Esophagus squamous epithelium (tissue), 5 donors: Measurements from ENCODE around the gene NR6A1. TPM values are rescaled to one million over a fixed set of nuclear protein-coding genes. Genes with fewer than 3 reads are reported as not detected.

Source experiments
- DNase-seq: peaks from one replicate; lab custom pipeline; 2025; lab: John Stamatoyannopoulos, UW
- H3K27ac ChIP-seq, 4 donors: fragments of 200-600 bp; sonication (generic); one replicate each; pipeline ENCODE4 v1.5.1; 2016 to 2019; ENCODE audit warnings: mild to moderate bottlenecking in 1 of 4
- H3K27me3 ChIP-seq, 4 donors: fragments of 200-600 bp; sonication (generic); 1 replicate in 3 of 4; 2 replicates in 1 of 4; pipeline versions ENCODE4 v1.5.1 to v1.6.0; 2017 to 2021; ENCODE audit warnings: antibody characterized with exemption in 1 of 4
- H3K36me3 ChIP-seq, 3 donors: fragments of 200-600 bp; sonication (generic); one replicate each; pipeline ENCODE4 v1.5.1; 2016 to 2019
- H3K4me1 ChIP-seq, 3 donors: fragments of 200-600 bp; sonication (generic); one replicate each; pipeline ENCODE4 v1.5.1; 2017 to 2019
- H3K4me3 ChIP-seq, 4 donors: fragments of 200-600 bp; sonication (generic); 1 replicate in 3 of 4; 2 replicates in 1 of 4; pipeline ENCODE4 v1.5.1; 2016 to 2019; ENCODE audit warnings: mild to moderate bottlenecking in 2 of 4, moderate library complexity in 1 of 4
- H3K9me3 ChIP-seq, 3 donors: fragments of 200-600 bp; sonication (generic); one replicate each; pipeline ENCODE4 v1.5.1; 2016 to 2019
- POLR2A ChIP-seq, 4 donors: fragments of 450-650 bp; IDR thresholded peaks; one replicate each; pipeline ENCODE4 v1.6.1; 2017; ENCODE audit warnings: antibody characterized with exemption in 4 of 4, mild to moderate bottlenecking in 4 of 4, moderate library complexity in 3 of 4
- WGBS, 2 donors: methylation state at CpG; one replicate each; pipeline ENCODE4 v1.1.5; 2018; 5-methylcytosine and 5-hydroxymethylcytosine counted together
- intact Hi-C: fragments of 100-400 bp; cut with DNase I; formaldehyde crosslinking; loops from one replicate; pipeline ENCODE4 v1.15.0; 2022
- total RNA-seq, 4 donors: library from RNA; depleted of rRNA; stranded (reverse); fragments of >200 nt; gene quantifications; one replicate each; pipeline ENCODE4 v1.1.0, GENCODE V29; 2016
- TF ChIP-seq, protein P1 (sequence below), 6 experiments: fragments of 450-650 bp in 4 of 6; fragments of 200-600 bp in 2 of 6; sonication (generic) in 2 of 6; IDR thresholded peaks; one replicate each; pipeline ENCODE4 v1.5.1; 2016 to 2019; ENCODE audit warnings: antibody characterized with exemption in 6 of 6, mild to moderate bottlenecking in 4 of 6, moderate library complexity in 4 of 6
- donor health status: DM: yes; HTN: yes; CAD: no.

NR6A1 gene
- total RNA-seq, 4 donors from 2014 or later = 1.9 to 4.0 (median 2.7) TPM

DNA sequence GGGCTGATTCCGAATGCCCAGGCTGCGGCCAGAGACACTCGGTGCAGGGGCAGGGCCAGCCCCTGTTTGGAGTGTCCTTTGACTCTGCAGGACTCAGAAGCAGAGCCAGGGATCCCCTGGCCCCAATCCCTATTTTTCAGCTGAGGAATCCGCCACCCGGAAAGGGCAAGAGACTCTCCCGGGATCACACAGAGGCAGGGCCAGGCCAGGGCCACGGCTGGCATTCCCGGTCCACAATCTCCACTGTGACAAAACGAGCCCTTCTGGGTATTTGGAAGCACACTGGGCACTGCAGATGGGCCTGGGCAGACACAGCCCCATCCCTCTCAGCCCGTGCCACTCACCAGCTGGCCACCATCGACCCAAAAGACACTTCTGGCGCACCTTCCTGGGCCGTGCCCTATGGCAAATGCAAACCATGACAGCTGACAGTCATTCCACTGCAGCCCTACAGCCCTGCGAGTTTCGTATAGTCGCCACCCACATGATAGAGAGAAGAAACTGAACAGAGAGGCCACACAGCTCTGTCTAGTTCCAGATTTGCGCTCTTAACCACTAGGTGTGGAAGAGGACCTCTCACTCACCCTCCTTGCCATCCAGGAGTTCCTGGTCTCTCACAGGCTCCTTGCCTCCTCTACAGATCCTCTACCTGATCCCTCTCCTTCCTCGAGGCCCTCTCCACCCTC lies 277.2 kb downstream of the NR6A1 start:
- no peak for DNase-seq
- no peaks in the 10 kb centered on the region for H3K9me3 ChIP-seq
- TF ChIP-seq, protein P1, sequence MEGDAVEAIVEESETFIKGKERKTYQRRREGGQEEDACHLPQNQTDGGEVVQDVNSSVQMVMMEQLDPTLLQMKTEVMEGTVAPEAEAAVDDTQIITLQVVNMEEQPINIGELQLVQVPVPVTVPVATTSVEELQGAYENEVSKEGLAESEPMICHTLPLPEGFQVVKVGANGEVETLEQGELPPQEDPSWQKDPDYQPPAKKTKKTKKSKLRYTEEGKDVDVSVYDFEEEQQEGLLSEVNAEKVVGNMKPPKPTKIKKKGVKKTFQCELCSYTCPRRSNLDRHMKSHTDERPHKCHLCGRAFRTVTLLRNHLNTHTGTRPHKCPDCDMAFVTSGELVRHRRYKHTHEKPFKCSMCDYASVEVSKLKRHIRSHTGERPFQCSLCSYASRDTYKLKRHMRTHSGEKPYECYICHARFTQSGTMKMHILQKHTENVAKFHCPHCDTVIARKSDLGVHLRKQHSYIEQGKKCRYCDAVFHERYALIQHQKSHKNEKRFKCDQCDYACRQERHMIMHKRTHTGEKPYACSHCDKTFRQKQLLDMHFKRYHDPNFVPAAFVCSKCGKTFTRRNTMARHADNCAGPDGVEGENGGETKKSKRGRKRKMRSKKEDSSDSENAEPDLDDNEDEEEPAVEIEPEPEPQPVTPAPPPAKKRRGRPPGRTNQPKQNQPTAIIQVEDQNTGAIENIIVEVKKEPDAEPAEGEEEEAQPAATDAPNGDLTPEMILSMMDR (IDR thresholded peaks at IDR 0.05) = no peak
- TF ChIP-seq POLR2A (IDR thresholded peaks at IDR 0.05) = no peak
- intact Hi-C loops = no loop called here
- H3K4me3 ChIP-seq = no peak overlapping the region
- peaks cover 0 to 95% (median 0%) of the 10 kb centered on the region in 4 donors for H3K27me3 ChIP-seq
- no peaks in the 10 kb centered on the region for H3K4me1 ChIP-seq
- H3K27ac ChIP-seq = no peak overlapping the region
- WGBS, 2 donors = 67 to 77% methylated on average over 5 to 13 of the region's 18 CpGs
- no peaks in the 10 kb centered on the region for H3K36me3 ChIP-seq

DNA sequence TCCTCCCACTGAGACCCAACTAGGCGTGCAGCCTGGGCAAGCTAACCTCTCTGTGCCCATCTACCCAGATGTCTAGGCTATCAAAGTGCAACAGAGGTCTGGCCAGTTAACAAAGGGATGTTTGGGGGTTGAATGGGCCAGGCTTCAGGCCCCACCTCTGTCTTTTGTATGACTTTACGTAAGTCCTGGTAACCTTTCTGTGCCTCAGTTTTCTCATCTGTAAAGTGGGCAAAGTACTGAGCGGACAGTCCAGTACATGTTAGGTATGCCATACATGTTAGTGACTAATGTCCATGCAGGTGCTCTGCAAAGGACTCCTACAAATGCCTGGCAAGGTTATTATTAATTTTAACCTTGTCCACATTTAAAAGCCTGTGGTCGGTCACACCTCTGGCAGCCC lies 277.9 kb downstream of the NR6A1 start:
- 80 to 85% methylated on average over 2 to 4 of the region's 4 CpGs for WGBS, 2 donors
- H3K27ac ChIP-seq = no peak overlapping the region

DNA sequence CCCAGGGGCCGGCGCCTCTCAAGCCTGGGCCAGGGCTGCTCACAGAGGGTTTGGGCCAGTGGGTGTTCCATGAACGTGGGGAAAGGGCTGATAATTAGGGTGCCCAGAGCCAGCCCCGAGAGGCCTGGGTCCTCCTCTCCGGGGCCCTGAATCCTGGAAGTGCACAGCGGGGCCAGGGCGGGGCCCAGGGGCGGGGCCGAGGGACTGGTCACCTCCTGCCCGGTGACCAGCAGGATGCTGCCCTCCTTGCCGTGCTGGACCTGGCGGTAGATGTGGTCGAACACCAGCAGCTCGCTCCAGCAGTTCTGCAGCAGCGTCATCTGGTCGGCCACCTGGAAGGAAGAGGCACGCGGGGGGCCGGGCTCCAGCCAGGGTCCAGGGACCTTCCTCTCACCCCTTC lies 278.3 kb downstream of the NR6A1 start:
- TF ChIP-seq, protein P1 (IDR thresholded peaks at IDR 0.05) = no peak
- TF ChIP-seq POLR2A (IDR thresholded peaks at IDR 0.05) = no peak
- Histone ChIP-seq H3K4me3 (no peak overlapping the region), H3K27ac (no peak overlapping the region), H3K27me3 (peaks cover 0 to 95% (median 0%) of the 10 kb centered on the region in 4 donors), H3K4me1 (no peaks in the 10 kb centered on the region), H3K36me3 (no peaks in the 10 kb centered on the region), H3K9me3 (no peaks in the 10 kb centered on the region)
- no peak for DNase-seq
- 0% methylated on average over 1 of the region's 19 CpGs; no CpG with 5 or more reads in 1 of the 2 donors for WGBS, 2 donors
- intact Hi-C loops = no loop called here

More for the DNA sequence above, 277.9 kb downstream of the NR6A1 start:
- Histone ChIP-seq H3K36me3 (no peaks in the 10 kb centered on the region), H3K4me1 (no peaks in the 10 kb centered on the region), H3K27me3 (peaks cover 0 to 95% (median 0%) of the 10 kb centered on the region in 4 donors), H3K9me3 (no peaks in the 10 kb centered on the region), H3K4me3 (no peak overlapping the region)
- TF ChIP-seq, protein P1 (IDR thresholded peaks at IDR 0.05) = no peak
- no peak for TF ChIP-seq POLR2A (IDR thresholded peaks at IDR 0.05)
- no peak for DNase-seq
- intact Hi-C loops = no loop called here

DNA sequence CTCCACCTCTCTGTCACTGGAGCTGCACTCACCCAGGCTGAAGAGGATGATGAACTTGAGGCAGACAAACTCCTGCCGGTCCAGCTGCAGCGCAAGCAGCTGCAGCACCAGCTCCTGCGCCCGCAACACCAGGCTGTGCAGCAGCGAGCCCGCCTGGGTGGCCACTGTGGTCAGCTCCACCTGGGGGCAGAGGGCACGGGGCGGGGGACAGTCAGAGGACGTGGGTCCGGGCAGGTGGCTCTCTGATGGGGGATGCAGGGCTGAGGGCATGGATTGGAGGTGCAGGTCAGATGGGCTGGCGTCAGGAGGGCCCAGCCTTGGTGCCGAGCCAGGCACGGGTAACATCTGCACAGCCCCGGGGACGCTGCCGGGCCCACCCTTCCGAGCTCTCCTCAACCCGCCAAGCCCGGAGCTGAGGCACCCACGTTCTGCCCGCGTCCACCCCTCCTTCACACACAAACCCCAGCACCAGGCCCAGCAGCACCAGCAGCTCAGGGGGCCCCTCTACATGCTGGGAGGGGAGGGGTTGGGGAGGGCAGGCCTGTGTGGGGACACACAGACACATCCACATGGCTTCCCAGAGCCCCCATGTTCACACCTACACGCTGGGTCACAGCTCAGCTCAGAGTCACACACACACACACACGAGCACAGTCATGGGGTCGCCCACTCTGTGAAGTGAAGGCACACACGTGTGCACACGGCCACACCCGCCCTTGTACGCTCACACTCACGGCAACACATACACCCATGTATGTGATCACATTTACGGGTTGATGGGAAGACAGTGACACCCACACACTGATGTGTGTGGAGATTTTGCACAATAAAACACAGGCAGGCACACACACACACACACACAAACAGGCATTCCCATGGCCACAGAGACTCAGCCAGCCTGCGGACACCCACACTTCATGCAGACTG lies 279.8 kb downstream of the NR6A1 start:
- TF ChIP-seq, protein P1 (IDR thresholded peaks at IDR 0.05) = no peak
- no peak for TF ChIP-seq POLR2A (IDR thresholded peaks at IDR 0.05)
- no peak for DNase-seq
- Histone ChIP-seq H3K4me1 (peaks cover 0 to 4% (median 0%) of the 10 kb centered on the region in 3 donors), H3K27me3 (peaks cover 0 to 95% (median 0%) of the 10 kb centered on the region in 4 donors), H3K36me3 (no peaks in the 10 kb centered on the region), H3K4me3 (no peak overlapping the region), H3K9me3 (no peaks in the 10 kb centered on the region), H3K27ac (no peak overlapping the region)
- intact Hi-C loops = no loop called here
- 70 to 87% methylated on average over 5 to 13 of the region's 32 CpGs for WGBS, 2 donors

DNA sequence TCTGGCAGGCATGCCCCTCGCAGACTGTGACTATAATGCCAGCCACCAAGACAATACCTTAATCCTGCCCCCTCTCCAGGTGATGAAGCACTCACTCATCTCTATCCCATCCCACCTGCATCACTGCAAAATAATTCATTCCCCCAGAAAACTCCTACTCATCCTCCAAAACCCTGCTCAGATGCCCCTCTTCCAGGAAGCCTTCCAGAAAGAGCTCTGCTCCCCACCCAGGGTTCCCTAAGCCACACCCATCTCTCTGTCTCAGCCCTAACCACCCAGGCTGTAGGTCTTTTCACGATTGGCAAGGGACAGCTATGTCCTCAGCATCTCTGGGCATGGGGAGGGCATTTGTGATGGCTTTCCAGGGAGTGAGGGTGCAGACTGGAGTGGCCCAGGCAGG lies 281.1 kb downstream of the NR6A1 start:
- peaks cover 0 to 95% (median 0%) of the 10 kb centered on the region in 4 donors for H3K27me3 ChIP-seq
- WGBS, 2 donors = 81 to 100% methylated on average over 1 to 2 of the region's 2 CpGs
- no peaks in the 10 kb centered on the region for H3K36me3 ChIP-seq
- intact Hi-C loops = no loop called here
- H3K4me1 ChIP-seq = peaks cover 0 to 4% (median 0%) of the 10 kb centered on the region in 3 donors
- no peak overlapping the region for H3K27ac ChIP-seq
- H3K9me3 ChIP-seq = no peaks in the 10 kb centered on the region
- DNase-seq = no peak
- H3K4me3 ChIP-seq = no peak overlapping the region
- no peak for TF ChIP-seq POLR2A (IDR thresholded peaks at IDR 0.05)
- TF ChIP-seq, protein P1 (IDR thresholded peaks at IDR 0.05) = no peak
